HepG2 (cell line): Measurements from ENCODE around the gene MYH9. TPM values are rescaled to one million over a fixed set of nuclear protein-coding genes. Genes with fewer than 3 reads are reported as not detected.
A peak's percentile ranks its signal among the peaks of the same experiment; 100 is the strongest.

Experiments used
- ARHGAP35 ChIP-seq: sonication (generic); formaldehyde crosslinking; IDR thresholded peaks from 2 replicates; pipeline ENCODE4 v1.9.0; 2022; ENCODE audit warnings: mild to moderate bottlenecking, inconsistent platforms, moderate library complexity, missing genetic modification reagents, borderline replicate concordance
- CBX2 ChIP-seq, 2 experiments: fragments of 200-600 bp in 1 of 2; sonication (generic); formaldehyde crosslinking in 1 of 2; IDR thresholded peaks; 2 replicates each; pipeline versions ENCODE4 v1.7.0 to v1.8.1; 2018 to 2022; ENCODE audit warnings: low read depth in 2 of 2, low read length in 1 of 2, mild to moderate bottlenecking in 1 of 2, missing genetic modification reagents in 1 of 2
- CCAR2 ChIP-seq: fragments of 200-400 bp; formaldehyde crosslinking; optimal IDR thresholded peaks from 2 replicates; pipeline ENCODE3; 2018; ENCODE audit warnings: low read depth, mild to moderate bottlenecking, low read length, moderate library complexity
- CERS6 ChIP-seq: sonication (generic); formaldehyde crosslinking; IDR thresholded peaks from 2 replicates; pipeline ENCODE4 v1.5.0; 2020; ENCODE audit warnings: missing genetic modification reagents
- CHCHD3 ChIP-seq: sonication (generic); formaldehyde crosslinking; IDR thresholded peaks from 2 replicates; pipeline ENCODE4 v1.8.0; 2022; ENCODE audit warnings: mild to moderate bottlenecking, missing genetic modification reagents, moderate library complexity
- FOSL2 ChIP-seq: sonication (generic); formaldehyde crosslinking; IDR thresholded peaks from 2 replicates; pipeline ENCODE4 v1.4.0; 2020; ENCODE audit warnings: missing genetic modification reagents
- HIC2 ChIP-seq: sonication (generic); formaldehyde crosslinking; IDR thresholded peaks from 2 replicates; pipeline ENCODE4 v1.9.0; 2022; ENCODE audit warnings: low read depth, missing genetic modification reagents
- JUNB ChIP-seq: sonication (generic); formaldehyde crosslinking; IDR thresholded peaks from 2 replicates; pipeline ENCODE4 v1.8.0; 2022; ENCODE audit warnings: missing genetic modification reagents, mild to moderate bottlenecking, borderline replicate concordance
- MAFF ChIP-seq: IDR thresholded peaks from 2 replicates; pipeline ENCODE4 v1.6.1; 2011; ENCODE audit warnings: low read depth, low read length, improper control_type of control experiment
- PHF5A ChIP-seq: IDR thresholded peaks from one replicate; pipeline ENCODE4 v1.6.1; 2018; ENCODE audit warnings: low read depth, missing genetic modification reagents; ENCODE audit not compliant: unreplicated experiment
- POLR2G ChIP-seq: fragments of 200-400 bp; formaldehyde crosslinking; IDR thresholded peaks from 2 replicates; pipeline ENCODE4 v1.6.1; 2018; ENCODE audit warnings: mild to moderate bottlenecking, low read depth, low read length, moderate library complexity
- RFX1 ChIP-seq: fragments of 450-650 bp; IDR thresholded peaks from 2 replicates; pipeline ENCODE4 v1.6.1; 2017
- SCMH1 ChIP-seq: sonication (generic); formaldehyde crosslinking; IDR thresholded peaks from 2 replicates; pipeline ENCODE4 v1.9.0; 2021; ENCODE audit warnings: missing genetic modification reagents, mild to moderate bottlenecking, borderline replicate concordance
- TOPORS ChIP-seq: sonication (generic); formaldehyde crosslinking; IDR thresholded peaks from 2 replicates; pipeline ENCODE4 v1.8.0; 2023; ENCODE audit warnings: mild to moderate bottlenecking, missing genetic modification reagents
- WIZ ChIP-seq: sonication (generic); formaldehyde crosslinking; IDR thresholded peaks from 2 replicates; pipeline ENCODE4 v1.5.1; 2020; ENCODE audit warnings: mild to moderate bottlenecking, missing genetic modification reagents
- ZNF124 ChIP-seq: sonication (generic); formaldehyde crosslinking; IDR thresholded peaks from 2 replicates; pipeline ENCODE4 v1.4.0; 2020; ENCODE audit warnings: missing genetic modification reagents
- ZNF276 ChIP-seq: sonication (generic); formaldehyde crosslinking; IDR thresholded peaks from 2 replicates; pipeline ENCODE4 v1.4.0; 2020; ENCODE audit warnings: mild to moderate bottlenecking, low read depth, missing genetic modification reagents
- ZNF354B ChIP-seq: sonication (generic); formaldehyde crosslinking; IDR thresholded peaks from 2 replicates; pipeline ENCODE4 v1.8.0; 2022; ENCODE audit warnings: mild to moderate bottlenecking, missing genetic modification reagents
- ZNF441 ChIP-seq: sonication (generic); formaldehyde crosslinking; IDR thresholded peaks from 2 replicates; pipeline ENCODE4 v1.7.0; 2021; ENCODE audit warnings: missing genetic modification reagents, borderline replicate concordance
- ZNF496 ChIP-seq: sonication (generic); formaldehyde crosslinking; IDR thresholded peaks from 2 replicates; pipeline ENCODE4 v1.8.1; 2023; ENCODE audit warnings: mild to moderate bottlenecking, moderate library complexity, missing genetic modification reagents; ENCODE audit not compliant: insufficient replicate concordance
- ZNF557 ChIP-seq: sonication (generic); formaldehyde crosslinking; IDR thresholded peaks from 2 replicates; pipeline ENCODE4 v1.4.0; 2020; ENCODE audit warnings: missing genetic modification reagents
- ZNF609 ChIP-seq: sonication (generic); formaldehyde crosslinking; IDR thresholded peaks from 2 replicates; pipeline ENCODE4 v1.4.0; 2020; ENCODE audit warnings: mild to moderate bottlenecking, missing genetic modification reagents, borderline replicate concordance
- polyA plus RNA-seq, 8 experiments: library from polyadenylated mRNA; depleted of rRNA in 3 of 8; stranded (reverse) in 7 of 8; unstranded in 1 of 8; fragments of >200 nt; fragmentation: Illumina TruSeq in 4 of 8; extraction: Trizol in 4 of 8; gene quantifications; 2 replicates each; pipeline versions ENCODE4 v1.2.1 to v1.2.3, GENCODE V29; 2011 to 2016; ENCODE audit warnings: low read depth in 4 of 8, missing spikeins in 1 of 8, mixed read lengths in 1 of 8; ENCODE audit not compliant: insufficient read depth in 1 of 8
- total RNA-seq, 5 experiments: library from RNA; depleted of rRNA; stranded (reverse); fragments of >200 nt; fragmentation: Illumina TruSeq; extraction: Trizol; gene quantifications; 2 replicates each; pipeline ENCODE4 v1.2.3, GENCODE V29; 2016; ENCODE audit warnings: low read depth in 1 of 5

MYH9 gene
- total and polyA plus RNA-seq, 2 of the 13 experiments (the other 11 are each of a cell fraction or from before 2014, with no cell fraction given): 50.7 to 98.5 TPM

- TF ChIP-seq TOPORS (no peak), CBX2 (IDR thresholded peaks at IDR 0.05; ENCODE audit: low read depth, low read length) (no peak), CBX2 (CRISPR knock-in tag; IDR thresholded peaks at IDR 0.05; ENCODE audit: low read depth) (0 out of 2 replicates have a peak, but pooled peaks have one; percentile 53), ARHGAP35 (CRISPR knock-in tag) (no peak), CHCHD3 (CRISPR knock-in tag) (no peak), ZNF496 (CRISPR knock-in tag) (no peak), WIZ (no peak), SCMH1 (CRISPR knock-in tag) (no peak), ZNF441 (CRISPR knock-in tag) (no peak; the same call in 1 of the 2 replicates), HIC2 (no peak), POLR2G (no peak), CCAR2 (no peak), ZNF276 (CRISPR knock-in tag) (no peak), JUNB (CRISPR knock-in tag) (no peak), ZNF124 (CRISPR knock-in tag) (no peak), RFX1 (no peak), ZNF557 (CRISPR knock-in tag) (no peak), ZNF354B (no peak), CERS6 (CRISPR knock-in tag) (no peak), FOSL2 (CRISPR knock-in tag) (no peak; the same call in 1 of the 2 replicates), PHF5A (CRISPR knock-in tag) (no peak), ZNF609 (CRISPR knock-in tag) (no peak), MAFF (no peak)
Measured at GRCh38 chr22:36341640-36342041, 46.1 kb downstream of the MYH9 start (continued).
